Prostate gland (tissue), 2 donors: ENCODE results near the gene GANAB. TPM values are rescaled to one million over a fixed set of nuclear protein-coding genes. Genes with fewer than 3 reads are reported as not detected.

Experiments
- DNase-seq: peaks from one replicate; pipeline ENCODE4 v3.0.0-alpha.2; 2019; ENCODE audit warnings: low spot score
- H3K27ac ChIP-seq, 2 donors: fragments of 200-600 bp; sonication (generic); 2 replicates each; pipeline ENCODE4 v1.5.1; 2017 to 2019
- H3K27me3 ChIP-seq: fragments of 200-600 bp; sonication (generic); replicated peaks from 2 replicates; pipeline ENCODE4 v1.5.1; 2019; ENCODE audit not compliant: insufficient read depth
- H3K36me3 ChIP-seq, 2 donors: fragments of 200-600 bp; sonication (generic); 1 replicate in 1 of 2; 2 replicates in 1 of 2; pipeline versions ENCODE4 v1.5.1 to v1.8.1; 2017 to 2019
- H3K4me1 ChIP-seq: fragments of 200-600 bp; sonication (generic); replicated peaks from 2 replicates; pipeline ENCODE4 v1.5.1; 2019
- H3K4me3 ChIP-seq, 2 donors: fragments of 200-600 bp; sonication (generic); 2 replicates each; pipeline ENCODE4 v1.5.1; 2017 to 2019
- H3K9me3 ChIP-seq: fragments of 200-600 bp; sonication (generic); 2 replicates; pipeline ENCODE4 v1.5.1; 2017
- CTCF ChIP-seq, 4 experiments: fragments of 200-600 bp in 2 of 4; fragments of 450-650 bp in 2 of 4; sonication (generic) in 2 of 4; IDR thresholded peaks; 1 replicate in 3 of 4; 2 replicates in 1 of 4; pipeline ENCODE4 v1.5.1; 2016 to 2019; ENCODE audit warnings: antibody characterized with exemption in 4 of 4, mild to moderate bottlenecking in 2 of 4, moderate library complexity in 2 of 4
- POLR2A ChIP-seq: fragments of 450-650 bp; IDR thresholded peaks from one replicate; pipeline ENCODE4 v1.6.1; 2016; ENCODE audit warnings: antibody characterized with exemption, mild to moderate bottlenecking
- POLR2AphosphoS5 ChIP-seq: sonication (generic); formaldehyde crosslinking; IDR thresholded peaks from one replicate; pipeline ENCODE4 v1.6.1; 2017; ENCODE audit warnings: antibody characterized with exemption
- WGBS: methylation state at CpG from one replicate; pipeline ENCODE4 v1.1.5; 2018; 5-methylcytosine and 5-hydroxymethylcytosine counted together
- intact Hi-C: fragments of 100-400 bp; cut with DNase I; formaldehyde crosslinking; loops from one replicate; pipeline ENCODE4 v1.14.2; 2022
- total RNA-seq, 2 donors: library from RNA; depleted of rRNA; stranded (reverse); fragments of >200 nt; gene quantifications; one replicate each; pipeline ENCODE4 v1.1.0, GENCODE V29; 2016

Gene GANAB
- total RNA-seq, 2 donors from 2014 or later = 163 to 199 TPM

GRCh38 chr11:62646825-62647608 is 604 bp upstream of the GANAB start:
- Histone ChIP-seq H3K36me3 (peaks cover 0 to 2% of the 10 kb centered on the region in 2 donors), H3K9me3 (no peaks in the 10 kb centered on the region), H3K27ac (peak overlapping the region in 1 of 2 donors; percentile 89), H3K27me3 (no peaks in the 10 kb centered on the region), H3K4me1 (peaks cover under 1% of the 10 kb centered on the region), H3K4me3 (peak overlapping the region in 1 of 2 donors; percentile 73)
- no peak for TF ChIP-seq POLR2AphosphoS5
- TF ChIP-seq POLR2A = no peak
- no peak for TF ChIP-seq CTCF (IDR thresholded peaks at IDR 0.05)
- 60% methylated on average over 25 of the region's 32 CpGs for WGBS
- DNase-seq = no peak
- intact Hi-C loops = no loop called here

- no peaks in the 10 kb centered on the region for H3K9me3 ChIP-seq
- intact Hi-C loops = no loop called here
- DNase-seq = no peak
- H3K27ac ChIP-seq = peak overlapping the region; percentile 86 to 89
- no peaks in the 10 kb centered on the region for H3K4me1 ChIP-seq
- H3K27me3 ChIP-seq = no peaks in the 10 kb centered on the region
- WGBS = 9% methylated on average over 11 of the region's 11 CpGs
- peak overlapping the region; percentile 73 to 98 for H3K4me3 ChIP-seq
- H3K36me3 ChIP-seq = peaks cover 0 to 2% of the 10 kb centered on the region in 2 donors
- no peak for TF ChIP-seq POLR2AphosphoS5
- TF ChIP-seq CTCF (IDR thresholded peaks at IDR 0.05) = no peak
- no peak for TF ChIP-seq POLR2A
These were observed 805 bp downstream of the GANAB start for GRCh38 chr11:62645671-62645945.

- Histone ChIP-seq H3K4me1 (no peaks in the 10 kb centered on the region), H3K27ac (no peak overlapping the region), H3K27me3 (no peaks in the 10 kb centered on the region), H3K9me3 (no peaks in the 10 kb centered on the region), H3K4me3 (no peak overlapping the region), H3K36me3 (peaks cover 0 to 2% of the 10 kb centered on the region in 2 donors)
- no peak for DNase-seq
- 62% methylated on average over 8 of the region's 8 CpGs for WGBS
- TF ChIP-seq POLR2AphosphoS5 (no peak), POLR2A (no peak), CTCF (IDR thresholded peaks at IDR 0.05) (no peak)
- intact Hi-C loops = no loop called here
These were observed 2.2 kb downstream of the GANAB start for GRCh38 chr11:62644220-62644619.

GRCh38 chr11:62632492-62632891 is 13.9 kb downstream of the GANAB start:
- no peaks in the 10 kb centered on the region for H3K27me3 ChIP-seq
- intact Hi-C loops = no loop called here
- H3K9me3 ChIP-seq = no peaks in the 10 kb centered on the region
- no peak overlapping the region for H3K27ac ChIP-seq
- H3K36me3 ChIP-seq = peaks cover 25 to 65% of the 10 kb centered on the region in 2 donors
- WGBS = 86% methylated on average over 6 of the region's 6 CpGs
- no peak for DNase-seq
- H3K4me1 ChIP-seq = no peaks in the 10 kb centered on the region
- H3K4me3 ChIP-seq = no peak overlapping the region
- no peak for TF ChIP-seq CTCF (IDR thresholded peaks at IDR 0.05)
- no peak for TF ChIP-seq POLR2AphosphoS5
- TF ChIP-seq POLR2A = no peak

GRCh38 chr11:62627713-62628112 is 18.7 kb downstream of the GANAB start:
- H3K4me1 ChIP-seq = no peaks in the 10 kb centered on the region
- no peak overlapping the region for H3K4me3 ChIP-seq
- intact Hi-C loops = no loop called here
- no peaks in the 10 kb centered on the region for H3K9me3 ChIP-seq
- TF ChIP-seq POLR2A (no peak), POLR2AphosphoS5 (no peak), CTCF (IDR thresholded peaks at IDR 0.05) (no peak)
- no peaks in the 10 kb centered on the region for H3K27me3 ChIP-seq
- no peak for DNase-seq
- WGBS = 82% methylated on average over 3 of the region's 3 CpGs
- peaks cover 21 to 54% of the 10 kb centered on the region in 2 donors for H3K36me3 ChIP-seq
- no peak overlapping the region for H3K27ac ChIP-seq
